Tibial nerve (tissue), 4 donors: ENCODE results near the gene CRABP1. TPM values are rescaled to one million over a fixed set of nuclear protein-coding genes. Genes with fewer than 3 reads are reported as not detected.

Source experiments
- DNase-seq, 2 donors: peaks; one replicate each; pipeline ENCODE4 v3.0.0-alpha.2; 2019; ENCODE audit warnings: low spot score in 2 of 2
- H3K27ac ChIP-seq, 4 donors: fragments of 200-600 bp; sonication (generic) in 3 of 4; one replicate each; pipeline ENCODE4 v1.5.1; 2017 to 2019; ENCODE audit warnings: mild to moderate bottlenecking in 1 of 4
- H3K27me3 ChIP-seq, 2 donors: fragments of 200-600 bp; sonication (generic) in 1 of 2; one replicate each; pipeline versions ENCODE4 v1.5.1 to v1.6.0; 2017 to 2019
- H3K36me3 ChIP-seq, 3 donors: fragments of 200-600 bp; sonication (generic); one replicate each; pipeline ENCODE4 v1.5.1; 2018 to 2019
- H3K4me1 ChIP-seq, 4 donors: fragments of 200-600 bp; sonication (generic) in 3 of 4; one replicate each; pipeline ENCODE4 v1.5.1; 2017 to 2019
- H3K4me3 ChIP-seq, 4 donors: fragments of 200-600 bp; sonication (generic) in 3 of 4; one replicate each; pipeline ENCODE4 v1.5.1; 2017 to 2019; ENCODE audit warnings: mild to moderate bottlenecking in 1 of 4, moderate library complexity in 1 of 4
- H3K9me3 ChIP-seq, 4 donors: fragments of 200-600 bp; sonication (generic) in 3 of 4; one replicate each; pipeline ENCODE4 v1.5.1; 2017 to 2019
- EP300 ChIP-seq, 2 donors: sonication (generic); formaldehyde crosslinking; IDR thresholded peaks; one replicate each; pipeline ENCODE4 v1.6.1; 2017; ENCODE audit warnings: antibody characterized with exemption in 2 of 2, mild to moderate bottlenecking in 1 of 2
- POLR2A ChIP-seq, 2 donors: fragments of 450-650 bp; IDR thresholded peaks; one replicate each; pipeline ENCODE4 v1.6.1; 2017; ENCODE audit warnings: antibody characterized with exemption in 2 of 2, mild to moderate bottlenecking in 2 of 2, moderate library complexity in 2 of 2
- WGBS, 2 donors: methylation state at CpG; one replicate each; pipeline ENCODE4 v1.1.5; 2018; 5-methylcytosine and 5-hydroxymethylcytosine counted together
- total RNA-seq, 4 donors: library from RNA; depleted of rRNA; stranded (reverse); fragments of >200 nt; gene quantifications; one replicate each; pipeline ENCODE4 v1.1.0, GENCODE V29; 2016
- TF ChIP-seq, protein P1 (sequence below), 5 experiments: fragments of 200-600 bp in 3 of 5; fragments of 450-650 bp in 2 of 5; sonication (generic) in 3 of 5; IDR thresholded peaks; one replicate each; pipeline ENCODE4 v1.5.1; 2016 to 2019; ENCODE audit warnings: antibody characterized with exemption in 5 of 5, mild to moderate bottlenecking in 3 of 5, moderate library complexity in 2 of 5

CRABP1 gene
- total RNA-seq, 4 donors from 2014 or later: 1.6 to 6.6 TPM; not detected in 2

DNA sequence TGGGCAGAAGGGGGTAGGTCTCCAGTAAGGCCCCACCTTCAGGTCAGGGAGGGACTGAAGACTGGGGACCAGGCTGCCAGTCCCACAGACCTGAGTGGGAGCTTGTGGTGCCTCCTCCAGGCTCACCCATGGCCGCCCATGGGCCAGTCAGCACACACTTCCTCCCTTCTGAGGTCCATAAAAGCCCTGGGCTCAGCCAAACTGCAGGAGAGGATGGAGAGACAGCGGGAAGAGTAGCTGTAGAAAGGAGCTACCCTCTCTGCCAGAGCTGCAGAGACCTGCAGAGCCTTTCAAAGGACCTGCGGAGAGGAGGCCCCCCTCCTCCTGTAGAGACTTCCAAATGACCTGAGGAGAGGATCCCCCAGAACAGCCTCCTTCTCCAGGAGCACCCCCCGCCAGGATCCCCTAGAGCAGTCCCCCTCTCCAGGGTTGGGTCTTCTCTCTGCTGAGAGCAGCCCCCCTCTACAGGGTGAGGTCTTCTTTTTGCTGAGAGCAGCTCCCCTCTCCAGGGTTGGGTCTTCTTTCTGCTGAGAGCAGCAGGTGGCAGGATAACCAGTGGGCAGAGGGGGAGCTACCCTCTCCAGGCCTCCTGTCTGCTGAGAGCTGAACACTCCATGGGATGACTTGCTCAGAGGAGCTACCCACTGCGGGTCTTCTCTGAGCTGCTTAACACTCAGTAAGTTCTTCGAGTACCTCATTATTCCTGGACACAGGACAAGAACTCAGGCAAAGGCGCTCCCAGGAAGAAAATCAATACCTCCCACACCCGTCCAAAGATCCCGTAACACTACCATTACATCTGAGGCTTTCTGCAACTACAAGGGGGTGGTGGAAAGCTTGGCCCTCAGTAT is 35.7 kb upstream of the CRABP1 start:
- H3K9me3 ChIP-seq: no peaks in the 10 kb centered on the region
- no peak overlapping the region for H3K4me3 ChIP-seq
- no peak overlapping the region for H3K27ac ChIP-seq
- peaks cover 0 to 28% (median 5%) of the 10 kb centered on the region in 4 donors for H3K4me1 ChIP-seq
- peaks cover 0 to 6% of the 10 kb centered on the region in 2 donors for H3K27me3 ChIP-seq
- no peak for DNase-seq
- H3K36me3 ChIP-seq: no peaks in the 10 kb centered on the region
- no peak for TF ChIP-seq POLR2A (IDR thresholded peaks at IDR 0.05)
- no peak for TF ChIP-seq EP300 (IDR thresholded peaks at IDR 0.05)
- TF ChIP-seq, protein P1, sequence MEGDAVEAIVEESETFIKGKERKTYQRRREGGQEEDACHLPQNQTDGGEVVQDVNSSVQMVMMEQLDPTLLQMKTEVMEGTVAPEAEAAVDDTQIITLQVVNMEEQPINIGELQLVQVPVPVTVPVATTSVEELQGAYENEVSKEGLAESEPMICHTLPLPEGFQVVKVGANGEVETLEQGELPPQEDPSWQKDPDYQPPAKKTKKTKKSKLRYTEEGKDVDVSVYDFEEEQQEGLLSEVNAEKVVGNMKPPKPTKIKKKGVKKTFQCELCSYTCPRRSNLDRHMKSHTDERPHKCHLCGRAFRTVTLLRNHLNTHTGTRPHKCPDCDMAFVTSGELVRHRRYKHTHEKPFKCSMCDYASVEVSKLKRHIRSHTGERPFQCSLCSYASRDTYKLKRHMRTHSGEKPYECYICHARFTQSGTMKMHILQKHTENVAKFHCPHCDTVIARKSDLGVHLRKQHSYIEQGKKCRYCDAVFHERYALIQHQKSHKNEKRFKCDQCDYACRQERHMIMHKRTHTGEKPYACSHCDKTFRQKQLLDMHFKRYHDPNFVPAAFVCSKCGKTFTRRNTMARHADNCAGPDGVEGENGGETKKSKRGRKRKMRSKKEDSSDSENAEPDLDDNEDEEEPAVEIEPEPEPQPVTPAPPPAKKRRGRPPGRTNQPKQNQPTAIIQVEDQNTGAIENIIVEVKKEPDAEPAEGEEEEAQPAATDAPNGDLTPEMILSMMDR (IDR thresholded peaks at IDR 0.05): no peak
- 82 to 84% methylated on average over 7 to 9 of the region's 9 CpGs for WGBS, 2 donors

DNA sequence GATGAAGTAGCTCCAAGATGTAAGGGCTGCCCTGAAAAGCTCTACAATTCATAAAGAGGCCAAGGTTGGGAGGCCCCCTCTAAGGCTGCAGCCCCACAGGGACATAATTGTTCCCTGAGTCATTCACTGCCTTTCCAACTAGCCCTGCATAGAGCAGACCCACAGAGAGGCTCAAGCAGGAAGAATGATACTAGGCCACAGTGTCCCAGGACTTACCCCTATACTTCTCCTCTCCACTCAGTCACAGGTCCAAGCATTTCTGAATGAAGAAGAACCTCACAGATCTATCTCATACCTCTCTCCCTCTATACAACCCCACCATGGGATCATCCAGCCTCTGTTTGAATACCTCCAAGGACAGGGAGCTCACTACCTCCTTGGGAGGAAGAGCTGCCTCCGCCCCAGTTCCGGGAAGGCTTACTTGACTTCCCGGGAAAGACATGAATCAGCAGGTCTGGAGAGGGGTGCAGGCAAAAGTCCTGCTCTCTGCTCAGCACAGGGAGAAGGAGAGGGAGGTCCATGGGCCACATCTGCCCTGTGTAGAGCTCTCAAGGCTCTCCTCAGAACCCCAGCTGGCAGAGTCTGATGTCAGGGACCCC is 33.9 kb upstream of the CRABP1 start:
- DNase-seq: no peak
- Histone ChIP-seq H3K4me1 (peaks cover 0 to 22% (median 3%) of the 10 kb centered on the region in 4 donors), H3K27me3 (peaks cover 0 to 6% of the 10 kb centered on the region in 2 donors), H3K36me3 (no peaks in the 10 kb centered on the region), H3K9me3 (no peaks in the 10 kb centered on the region), H3K4me3 (no peak overlapping the region), H3K27ac (peak overlapping the region in 2 of 4 donors; percentile 19 to 61)
- TF ChIP-seq, protein P1 (IDR thresholded peaks at IDR 0.05): no peak
- TF ChIP-seq POLR2A (IDR thresholded peaks at IDR 0.05) (no peak), EP300 (IDR thresholded peaks at IDR 0.05) (no peak)
- 32 to 45% methylated on average over 3 of the region's 3 CpGs for WGBS, 2 donors

GRCh38 chr15:78307976-78308375 is 32.2 kb upstream of the CRABP1 start:
- DNase-seq: no peak
- Histone ChIP-seq H3K4me3 (no peak overlapping the region), H3K9me3 (no peaks in the 10 kb centered on the region), H3K4me1 (peaks cover 0 to 15% (median 3%) of the 10 kb centered on the region in 4 donors), H3K27ac (no peak overlapping the region), H3K27me3 (peaks cover 0 to 6% of the 10 kb centered on the region in 2 donors), H3K36me3 (no peaks in the 10 kb centered on the region)
- 43 to 45% methylated on average over 6 of the region's 6 CpGs for WGBS, 2 donors
- TF ChIP-seq EP300 (IDR thresholded peaks at IDR 0.05): no peak
- TF ChIP-seq, protein P1 (IDR thresholded peaks at IDR 0.05): no peak
- TF ChIP-seq POLR2A (IDR thresholded peaks at IDR 0.05): no peak

GRCh38 chr15:78308422-78309032 is 31.6 kb upstream of the CRABP1 start:
- Histone ChIP-seq H3K4me1 (peaks cover 0 to 15% (median 3%) of the 10 kb centered on the region in 4 donors), H3K4me3 (no peak overlapping the region), H3K27me3 (peaks cover 0 to 6% of the 10 kb centered on the region in 2 donors), H3K36me3 (no peaks in the 10 kb centered on the region), H3K27ac (no peak overlapping the region), H3K9me3 (no peaks in the 10 kb centered on the region)
- 22 to 51% methylated on average over 4 to 9 of the region's 9 CpGs for WGBS, 2 donors
- peak; percentile 51 to 61 for DNase-seq
- TF ChIP-seq POLR2A (IDR thresholded peaks at IDR 0.05): no peak
- TF ChIP-seq EP300 (IDR thresholded peaks at IDR 0.05): no peak
- TF ChIP-seq, protein P1 (IDR thresholded peaks at IDR 0.05): peak; percentile 72 to 88 (median 81)
